ENCODE results near the gene MFSD2B. TPM values are rescaled to one million over a fixed set of nuclear protein-coding genes. Genes with fewer than 3 reads are reported as not detected.
"Not testable (repeated sequence)": the region's sequence is repeated elsewhere in the genome, so short reads cannot be mapped to it uniquely, and the experiment has no call there.

The MFSD2B gene
- total and polyA plus RNA-seq, 7 experiments from 2014 or later: 0.22 to 0.76 TPM; not detected in 5

DNA sequence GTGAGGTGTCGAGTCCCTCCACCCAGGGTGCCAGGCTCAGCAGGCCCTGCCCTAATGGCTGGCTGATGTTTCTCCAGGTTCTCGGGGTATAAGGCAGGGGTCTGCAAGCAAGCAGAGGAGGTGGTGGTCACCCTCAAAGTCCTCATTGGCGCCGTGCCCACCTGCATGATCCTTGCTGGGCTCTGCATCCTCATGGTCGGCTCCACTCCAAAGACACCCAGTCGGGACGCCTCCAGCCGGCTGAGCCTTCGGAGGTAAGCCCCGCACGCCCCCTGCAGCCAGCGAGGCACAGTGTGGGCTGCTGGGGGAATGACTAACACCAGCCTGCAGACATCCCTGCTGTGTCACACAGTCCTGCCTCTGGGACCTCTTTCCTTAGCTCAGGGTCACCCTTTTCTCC, 14.1 kb downstream of the MFSD2B start:
- H3K36me3 ChIP-seq (ENCODE audit: control insufficient read depth in 2 of 3, insufficient read depth in 3 of 3, low read length in 3 of 3): peaks cover 0 to 42% (median 0%) of the 10 kb centered on the region in 3 experiments
- no peaks in the 10 kb centered on the region for H3K4me1 ChIP-seq (ENCODE audit: control insufficient read depth in 2 of 2, insufficient read depth in 2 of 2, low read length in 2 of 2)
- H3K36me3 Mint-ChIP-seq: peaks cover 2 to 29% (median 14%) of the 10 kb centered on the region in 5 donors
- peaks cover 0 to 9% (median 0%) of the 10 kb centered on the region in 7 donors for H3K4me1 Mint-ChIP-seq
- no peaks in the 10 kb centered on the region for H3K9me3 Mint-ChIP-seq
- POLR2A ChIA-PET: no interaction called here
- intact Hi-C loops (cut with micrococcal nuclease): no loop called here
- DNase-seq (no peak), ATAC-seq (no peak)
- CTCF ChIA-PET: no interaction called here
- H3K4me3 Mint-ChIP-seq: no peak overlapping the region
- H3K27me3 ChIP-seq (ENCODE audit: control insufficient read depth in 2 of 2, insufficient read depth in 2 of 2, low read length in 2 of 2): no peaks in the 10 kb centered on the region
- no peak overlapping the region for H3K4me3 ChIP-seq (ENCODE audit: low read length)
- H3K9me3 ChIP-seq (ENCODE audit: control insufficient read depth in 2 of 3, low read length in 3 of 3): no peaks in the 10 kb centered on the region
- H3K27ac Mint-ChIP-seq: peak overlapping the region in 1 of 9 donors; percentile 15
- no peaks in the 10 kb centered on the region for H3K27me3 Mint-ChIP-seq
- no peak overlapping the region for H3K27ac ChIP-seq (ENCODE audit: low read depth, low read length)

DNA sequence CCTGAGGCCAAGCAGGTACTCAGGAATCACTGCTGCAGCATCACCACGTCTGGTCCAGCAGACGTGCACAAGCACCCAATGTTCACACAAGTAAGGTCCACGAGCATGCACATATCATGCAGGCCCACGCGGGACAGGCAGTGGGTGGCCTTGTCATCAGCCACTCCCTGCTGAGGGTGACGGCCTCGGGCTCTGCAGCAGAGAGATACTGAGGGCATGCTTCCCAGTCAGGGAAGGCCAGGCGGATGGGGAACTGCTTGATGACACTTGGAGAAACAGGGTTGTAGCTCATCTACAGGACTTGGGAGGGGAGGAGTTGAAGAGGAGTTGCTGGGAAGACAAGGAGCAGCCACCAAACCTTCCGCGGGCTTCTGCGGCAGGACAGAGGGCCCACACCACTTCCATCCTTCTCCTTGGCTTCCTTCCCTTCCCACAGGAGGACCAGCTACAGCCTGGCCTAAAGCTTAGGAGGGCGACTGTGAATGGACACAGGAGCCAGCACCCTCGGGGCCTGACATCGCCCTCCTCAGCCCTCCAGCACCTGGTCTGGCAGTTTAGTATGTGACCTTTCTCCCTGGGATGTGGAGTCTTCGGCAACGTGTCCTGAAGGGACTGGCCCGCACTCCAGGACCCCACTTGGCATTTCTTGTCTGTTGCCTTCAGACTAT, 15.2 kb downstream of the MFSD2B start:
- Histone ChIP-seq H3K36me3 (ENCODE audit: control insufficient read depth in 2 of 3, insufficient read depth in 3 of 3, low read length in 3 of 3) (peaks cover 0 to 53% (median 6%) of the 10 kb centered on the region in 3 experiments), H3K27ac (ENCODE audit: low read depth, low read length) (no peak overlapping the region), H3K4me1 (ENCODE audit: control insufficient read depth in 2 of 2, insufficient read depth in 2 of 2, low read length in 2 of 2) (no peaks in the 10 kb centered on the region), H3K27me3 (ENCODE audit: control insufficient read depth in 2 of 2, insufficient read depth in 2 of 2, low read length in 2 of 2) (no peaks in the 10 kb centered on the region), H3K4me3 (ENCODE audit: low read length) (no peak overlapping the region), H3K9me3 (ENCODE audit: control insufficient read depth in 2 of 3, low read length in 3 of 3) (no peaks in the 10 kb centered on the region)
- Mint-ChIP-seq H3K9me3 (no peaks in the 10 kb centered on the region), H3K27ac (no peak overlapping the region), H3K36me3 (peaks cover 2 to 36% (median 21%) of the 10 kb centered on the region in 5 donors), H3K4me1 (peaks cover 0 to 9% (median 0%) of the 10 kb centered on the region in 7 donors), H3K27me3 (no peaks in the 10 kb centered on the region), H3K4me3 (no peak overlapping the region)
- ATAC-seq (no peak), DNase-seq (no peak)
- intact Hi-C loops (cut with micrococcal nuclease): no loop called here
- CTCF ChIA-PET: no interaction called here
- POLR2A ChIA-PET: interaction anchor here (0.7 kb wide), 1 partner anchor 12 kb away, joined by 3 read pairs; no protein-coding TSS in a partner anchor

DNA sequence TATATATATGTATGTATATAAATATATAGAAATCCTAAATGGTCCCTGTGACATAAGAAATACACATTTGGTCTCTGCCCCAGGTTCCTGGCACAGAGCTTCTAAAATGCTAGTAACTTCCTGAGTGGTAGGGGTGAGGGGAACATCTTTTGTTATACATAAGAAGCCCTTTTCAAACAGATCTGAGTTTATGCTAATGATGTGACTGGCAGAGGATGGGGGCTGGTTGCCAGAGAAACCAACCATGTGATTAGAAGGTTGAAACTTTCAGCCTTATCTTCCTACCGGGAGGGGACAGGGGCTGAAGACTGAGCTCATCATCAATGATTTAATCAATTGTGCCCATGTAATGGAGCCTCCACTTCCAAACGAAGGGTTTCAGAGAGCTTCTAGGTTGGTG, 16.3 kb downstream of the MFSD2B start:
- Mint-ChIP-seq H3K4me3 (no peak overlapping the region), H3K9me3 (no peaks in the 10 kb centered on the region), H3K27ac (no peak overlapping the region), H3K4me1 (peaks cover 0 to 9% (median 2%) of the 10 kb centered on the region in 7 donors), H3K27me3 (no peaks in the 10 kb centered on the region), H3K36me3 (peaks cover 6 to 46% (median 28%) of the 10 kb centered on the region in 5 donors)
- intact Hi-C loops (cut with micrococcal nuclease): no loop called here
- POLR2A ChIA-PET: interaction anchor here (0.7 kb wide), 1 partner anchor 14 kb away, joined by 3 read pairs; no protein-coding TSS in a partner anchor
- CTCF ChIA-PET: no interaction called here
- ATAC-seq (no peak), DNase-seq (no peak)
- Histone ChIP-seq H3K4me3 (ENCODE audit: low read length) (no peak overlapping the region), H3K27me3 (ENCODE audit: control insufficient read depth in 2 of 2, insufficient read depth in 2 of 2, low read length in 2 of 2) (no peaks in the 10 kb centered on the region), H3K4me1 (ENCODE audit: control insufficient read depth in 2 of 2, insufficient read depth in 2 of 2, low read length in 2 of 2) (no peaks in the 10 kb centered on the region), H3K9me3 (ENCODE audit: control insufficient read depth in 2 of 3, low read length in 3 of 3) (no peaks in the 10 kb centered on the region), H3K27ac (ENCODE audit: low read depth, low read length) (no peak overlapping the region), H3K36me3 (ENCODE audit: control insufficient read depth in 2 of 3, insufficient read depth in 3 of 3, low read length in 3 of 3) (peaks cover 0 to 64% (median 15%) of the 10 kb centered on the region in 3 experiments)

DNA sequence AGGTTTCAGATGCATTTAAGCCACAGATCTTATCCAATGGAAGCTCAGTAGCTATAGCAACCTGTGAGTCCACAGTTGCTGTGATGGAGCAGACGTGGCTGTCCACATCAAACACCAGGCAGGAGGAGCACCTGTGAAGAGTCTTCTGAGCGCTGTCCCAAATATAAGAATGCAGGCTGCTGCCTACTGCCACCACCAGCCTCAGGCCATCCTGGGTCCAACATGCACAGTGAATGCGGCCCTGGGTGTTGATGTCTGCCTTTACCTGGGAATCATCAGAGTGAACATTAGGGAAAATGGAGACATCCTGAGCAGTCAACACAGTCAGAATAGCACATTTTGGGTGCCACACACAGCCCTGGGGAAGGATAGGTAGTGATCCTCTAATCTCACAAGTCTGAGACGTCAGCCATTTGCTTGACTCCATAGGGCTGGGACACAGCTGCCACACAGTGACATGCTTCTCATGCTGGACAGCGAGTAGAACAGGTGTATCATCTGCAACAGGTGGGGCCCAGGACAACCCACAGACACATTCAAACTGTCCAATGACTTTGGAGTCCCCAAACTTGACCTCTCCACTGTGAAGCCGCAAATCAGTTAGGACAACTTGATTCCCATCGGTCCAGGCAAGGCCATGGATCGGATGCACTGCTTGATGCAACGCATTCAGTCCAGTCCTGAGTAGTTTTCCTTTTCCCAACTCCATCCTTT, 29.1 kb downstream of the MFSD2B start:
- DNase-seq (no peak), ATAC-seq (no peak)
- H3K36me3 Mint-ChIP-seq: peaks cover 3 to 36% (median 24%) of the 10 kb centered on the region in 5 donors
- H3K4me1 Mint-ChIP-seq: peaks cover 9 to 28% (median 16%) of the 10 kb centered on the region in 7 donors
- H3K27ac ChIP-seq (ENCODE audit: low read depth, low read length): no peak overlapping the region
- CTCF ChIA-PET: no interaction called here
- peaks cover 0 to 24% (median 0%) of the 10 kb centered on the region in 3 experiments for H3K36me3 ChIP-seq (ENCODE audit: control insufficient read depth in 2 of 3, insufficient read depth in 3 of 3, low read length in 3 of 3)
- H3K27me3 Mint-ChIP-seq: no peaks in the 10 kb centered on the region
- no peak overlapping the region for H3K4me3 Mint-ChIP-seq
- no peaks in the 10 kb centered on the region for H3K4me1 ChIP-seq (ENCODE audit: control insufficient read depth in 2 of 2, insufficient read depth in 2 of 2, low read length in 2 of 2)
- H3K27me3 ChIP-seq (ENCODE audit: control insufficient read depth in 2 of 2, insufficient read depth in 2 of 2, low read length in 2 of 2): no peaks in the 10 kb centered on the region
- no peaks in the 10 kb centered on the region for H3K9me3 ChIP-seq (ENCODE audit: control insufficient read depth in 2 of 3, low read length in 3 of 3)
- no peak overlapping the region for H3K27ac Mint-ChIP-seq
- H3K4me3 ChIP-seq (ENCODE audit: low read length): no peak overlapping the region
- H3K9me3 Mint-ChIP-seq: peaks cover 0 to 2% (median 0%) of the 10 kb centered on the region in 11 donors
- intact Hi-C loops (cut with micrococcal nuclease): no loop called here
- POLR2A ChIA-PET: interaction anchor here (0.7 kb wide), 1 partner anchor 14 kb away, joined by 4 read pairs; no protein-coding TSS in a partner anchor

DNA sequence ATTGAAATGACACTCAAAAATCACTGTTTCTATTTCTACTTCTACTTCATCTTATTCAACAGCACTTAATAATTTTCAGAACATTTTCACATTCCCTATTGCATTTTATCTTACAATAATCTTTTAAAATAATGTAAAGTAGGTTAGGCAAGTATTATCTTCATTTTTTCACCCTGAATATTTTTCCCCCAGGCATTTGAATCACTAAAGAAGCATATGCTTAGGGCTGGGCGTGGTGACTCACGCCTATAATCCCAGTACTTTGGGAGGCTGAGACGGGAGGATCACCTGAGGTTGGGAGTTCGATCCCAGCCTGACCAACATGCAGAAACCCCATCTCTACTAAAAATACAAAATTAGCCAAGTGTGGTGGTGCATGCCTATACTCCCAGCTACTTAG, 30.6 kb downstream of the MFSD2B start:
- peaks cover 0 to 2% (median 0%) of the 10 kb centered on the region in 11 donors for H3K9me3 Mint-ChIP-seq
- DNase-seq (no peak), ATAC-seq (no peak)
- no peaks in the 10 kb centered on the region for H3K27me3 Mint-ChIP-seq
- POLR2A ChIA-PET: no interaction called here
- H3K4me3 Mint-ChIP-seq: no peak overlapping the region
- CTCF ChIA-PET: no interaction called here
- Histone ChIP-seq H3K4me1 (ENCODE audit: control insufficient read depth in 2 of 2, insufficient read depth in 2 of 2, low read length in 2 of 2) (no peaks in the 10 kb centered on the region), H3K4me3 (ENCODE audit: low read length) (no peak overlapping the region), H3K9me3 (ENCODE audit: control insufficient read depth in 2 of 3, low read length in 3 of 3) (no peaks in the 10 kb centered on the region), H3K36me3 (ENCODE audit: control insufficient read depth in 2 of 3, insufficient read depth in 3 of 3, low read length in 3 of 3) (peaks cover 0 to 24% (median 0%) of the 10 kb centered on the region in 3 experiments), H3K27ac (ENCODE audit: low read depth, low read length) (no peak overlapping the region), H3K27me3 (ENCODE audit: control insufficient read depth in 2 of 2, insufficient read depth in 2 of 2, low read length in 2 of 2) (no peaks in the 10 kb centered on the region)
- intact Hi-C loops (cut with micrococcal nuclease): no loop called here
- H3K36me3 Mint-ChIP-seq: peaks cover 3 to 36% (median 24%) of the 10 kb centered on the region in 5 donors
- H3K27ac Mint-ChIP-seq: no peak overlapping the region
- H3K4me1 Mint-ChIP-seq: peaks cover 15 to 29% (median 18%) of the 10 kb centered on the region in 7 donors

DNA sequence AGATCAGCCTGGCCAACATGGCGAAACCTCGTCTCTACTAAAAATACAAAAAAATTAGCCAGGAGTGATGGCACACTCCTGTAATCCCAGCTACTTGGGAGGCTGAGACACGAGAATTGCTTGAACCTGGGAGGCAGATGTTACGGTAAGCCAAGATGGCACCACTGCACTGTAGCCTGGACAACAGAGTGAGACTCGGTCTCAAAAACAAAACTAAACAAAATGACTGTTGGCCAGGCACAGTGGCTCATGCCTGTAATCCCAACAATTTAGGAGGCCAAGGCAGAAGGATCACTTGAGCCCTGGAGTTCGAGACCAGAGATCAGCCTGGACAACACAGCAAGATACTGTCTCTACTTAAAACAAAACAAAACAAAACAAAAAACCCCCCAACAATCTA, 33.2 kb downstream of the MFSD2B start:
- H3K27ac ChIP-seq (ENCODE audit: low read depth, low read length); H3K4me1 ChIP-seq (ENCODE audit: control insufficient read depth in 2 of 2, insufficient read depth in 2 of 2, low read length in 2 of 2); POLR2A ChIA-PET; H3K27me3 ChIP-seq (ENCODE audit: control insufficient read depth in 2 of 2, insufficient read depth in 2 of 2, low read length in 2 of 2); H3K4me3 Mint-ChIP-seq; H3K9me3 Mint-ChIP-seq; ATAC-seq; H3K4me3 ChIP-seq (ENCODE audit: low read length); DNase-seq; H3K9me3 ChIP-seq (ENCODE audit: control insufficient read depth in 2 of 3, low read length in 3 of 3); H3K27ac Mint-ChIP-seq; intact Hi-C loops (cut with micrococcal nuclease); H3K27me3 Mint-ChIP-seq: not testable (repeated sequence)
- CTCF ChIA-PET: interaction anchor here (0.6 kb wide), 1 partner anchor 18 kb away, joined by 5 read pairs; no protein-coding TSS in a partner anchor
- peaks cover 0 to 17% (median 0%) of the 10 kb centered on the region in 3 experiments for H3K36me3 ChIP-seq (ENCODE audit: control insufficient read depth in 2 of 3, insufficient read depth in 3 of 3, low read length in 3 of 3)
- peaks cover 17 to 34% (median 31%) of the 10 kb centered on the region in 7 donors for H3K4me1 Mint-ChIP-seq
- H3K36me3 Mint-ChIP-seq: peaks cover 3 to 21% (median 13%) of the 10 kb centered on the region in 5 donors

Measured in naive thymus-derived CD4-positive, alpha-beta T cell (primary cell).